Neural cell (in vitro differentiated cells): ENCODE data around the gene SYTL5. TPM values are rescaled to one million over a fixed set of nuclear protein-coding genes. Genes with fewer than 3 reads are reported as not detected.

Experiments
- H2AFZ ChIP-seq: fragments of 200-600, 300-800 bp; sonication (generic), shearing (Covaris generic); 2 replicates; pipeline ENCODE4 v1.6.0; 2014; ENCODE audit warnings: low read depth, mild to moderate bottlenecking, antibody characterized with exemption, low read length, moderate library complexity
- H3F3A ChIP-seq: fragments of 200-600 bp; shearing (Covaris generic); 2 replicates; pipeline ENCODE4 v1.6.1; 2016; ENCODE audit warnings: mild to moderate bottlenecking, moderate library complexity, mixed read lengths, antibody characterized with exemption, low read length; ENCODE audit not compliant: insufficient read depth, poor library complexity, severe bottlenecking
- H3K27ac ChIP-seq: fragments of 200-600, 300-800 bp; sonication (generic), shearing (Covaris generic); 2 replicates; pipeline ENCODE4 v1.5.1; 2014; ENCODE audit warnings: mild to moderate bottlenecking, low read length, moderate library complexity
- H3K27me3 ChIP-seq: fragments of 300-800, 200-600 bp; sonication (generic), shearing (Covaris generic); 2 replicates; pipeline ENCODE4 v1.6.0; 2014; ENCODE audit warnings: mild to moderate bottlenecking, low read depth, low read length, moderate library complexity; ENCODE audit not compliant: insufficient read depth
- H3K36me3 ChIP-seq: fragments of 300-800, 200-600 bp; sonication (generic), shearing (Covaris generic); 2 replicates; pipeline ENCODE4 v1.5.1; 2014; ENCODE audit warnings: mild to moderate bottlenecking, antibody characterized with exemption, low read length, moderate library complexity; ENCODE audit not compliant: insufficient read depth
- H3K4me2 ChIP-seq: fragments of 300-800, 200-600 bp; sonication (generic), shearing (Covaris generic); 2 replicates; pipeline ENCODE4 v1.6.0; 2014; ENCODE audit warnings: mild to moderate bottlenecking, low read length
- H3K4me3 ChIP-seq: fragments of 300-800, 200-600 bp; sonication (generic), shearing (Covaris generic); 2 replicates; pipeline ENCODE4 v1.5.1; 2014; ENCODE audit warnings: mild to moderate bottlenecking, low read length, moderate library complexity
- H3K79me2 ChIP-seq: fragments of 200-600 bp; shearing (Covaris generic); replicated peaks from 2 replicates; pipeline ENCODE4 v1.6.0; 2014; ENCODE audit warnings: mild to moderate bottlenecking, low read length, moderate library complexity; ENCODE audit not compliant: insufficient read depth
- H3K9ac ChIP-seq: fragments of 300-800, 200-600 bp; sonication (generic), shearing (Covaris generic); 2 replicates; pipeline ENCODE4 v1.6.1; 2016; ENCODE audit warnings: mild to moderate bottlenecking, low read length, mixed read lengths
- H3K9me2 ChIP-seq: fragments of 200-600 bp; shearing (Covaris generic); 2 replicates; pipeline ENCODE4 v1.6.1; 2016; ENCODE audit warnings: mild to moderate bottlenecking, low read length, mixed read lengths; ENCODE audit not compliant: insufficient read depth
- H3K9me3 ChIP-seq: fragments of 200-600, 300-800 bp; sonication (generic), shearing (Covaris generic); 2 replicates; pipeline ENCODE4 v1.6.1; 2016; ENCODE audit warnings: mild to moderate bottlenecking, mixed run types, low read length, moderate library complexity, mixed read lengths
- H4K20me1 ChIP-seq: fragments of 200-600 bp; shearing (Covaris generic); 2 replicates; pipeline ENCODE4 v1.6.1; 2016; ENCODE audit warnings: mild to moderate bottlenecking, mixed run types; ENCODE audit not compliant: insufficient read depth
- EP300 ChIP-seq: fragments of 450-650 bp; conservative IDR thresholded peaks from 2 replicates; pipeline ENCODE4 v1.6.1; 2014; ENCODE audit warnings: antibody characterized with exemption, mild to moderate bottlenecking, moderate library complexity; ENCODE audit not compliant: poor library complexity, severe bottlenecking
- EZH2 ChIP-seq: fragments of 200-600, 300-800 bp; shearing (Covaris generic), sonication (generic); IDR thresholded peaks from 2 replicates; pipeline ENCODE4 v1.6.1; 2014; ENCODE audit warnings: antibody characterized with exemption, low read length, borderline replicate concordance, mild to moderate bottlenecking; ENCODE audit not compliant: insufficient read depth, poor library complexity, severe bottlenecking
- MXI1 ChIP-seq: fragments of 450-650 bp; conservative IDR thresholded peaks from 2 replicates; pipeline ENCODE4 v1.6.1; 2014; ENCODE audit warnings: antibody characterized with exemption, mild to moderate bottlenecking; ENCODE audit not compliant: poor library complexity, severe bottlenecking
- POLR2AphosphoS5 ChIP-seq: IDR thresholded peaks from 2 replicates; pipeline ENCODE4 v1.6.1; 2012
- RAD21 ChIP-seq: fragments of 450-650 bp; conservative IDR thresholded peaks from 2 replicates; pipeline ENCODE4 v1.6.1; 2014; ENCODE audit warnings: antibody characterized with exemption, mild to moderate bottlenecking, moderate library complexity
- SMC3 ChIP-seq: fragments of 450-650 bp; conservative IDR thresholded peaks from 2 replicates; pipeline ENCODE4 v1.6.1; 2014; ENCODE audit warnings: antibody characterized with exemption, mild to moderate bottlenecking, moderate library complexity; ENCODE audit not compliant: poor library complexity
- TAF1 ChIP-seq: IDR thresholded peaks from 2 replicates; pipeline ENCODE4 v1.6.1; 2012; ENCODE audit warnings: low read depth
- polyA plus RNA-seq: library from polyadenylated mRNA; depleted of rRNA; stranded (reverse); fragments of >200 nt; gene quantifications from 2 replicates; pipeline ENCODE4 v1.2.3, GENCODE V29; 2014
- TF ChIP-seq, protein P1 (sequence below): IDR thresholded peaks from 2 replicates; pipeline ENCODE4 v1.6.1; 2012; ENCODE audit warnings: borderline replicate concordance
- TF ChIP-seq, protein P2 (sequence below): fragments of 450-650 bp; IDR thresholded peaks from 2 replicates; pipeline ENCODE4 v1.5.1; 2014; ENCODE audit warnings: antibody characterized with exemption, mild to moderate bottlenecking, moderate library complexity; ENCODE audit not compliant: poor library complexity, severe bottlenecking

SYTL5 gene
- polyA plus RNA-seq, 1 donor from 2014 or later = 1.0 TPM

DNA sequence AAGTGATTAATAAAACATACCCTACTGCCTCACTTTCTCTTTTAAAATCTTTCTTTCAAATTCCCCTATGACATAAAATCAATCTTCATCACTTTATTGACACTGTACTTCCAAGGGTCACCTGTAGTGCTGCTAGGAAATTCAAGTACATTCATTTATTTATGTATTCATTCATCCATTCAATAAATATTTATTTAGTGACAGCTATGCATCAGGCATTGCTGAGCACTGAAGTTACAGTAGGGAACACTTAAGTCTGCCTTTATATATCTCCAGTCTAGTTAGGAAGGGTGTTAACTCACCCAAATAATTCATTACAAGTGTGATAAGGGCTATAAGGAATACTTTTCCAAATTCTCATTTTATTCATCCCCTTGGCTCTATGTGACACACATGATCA lies 2.3 kb downstream of the SYTL5 start:
- no peaks in the 10 kb centered on the region for H3K79me2 ChIP-seq
- no peak overlapping the region for H2AFZ ChIP-seq
- H3K27me3 ChIP-seq = no peaks in the 10 kb centered on the region
- no peaks in the 10 kb centered on the region for H3F3A ChIP-seq
- H3K4me2 ChIP-seq = no peak overlapping the region
- H4K20me1 ChIP-seq = no peaks in the 10 kb centered on the region
- no peak overlapping the region for H3K27ac ChIP-seq
- no peak overlapping the region for H3K9ac ChIP-seq
- no peak overlapping the region for H3K4me3 ChIP-seq
- no peaks in the 10 kb centered on the region for H3K9me3 ChIP-seq
- TF ChIP-seq RAD21 (no peak), EZH2 (no peak), SMC3 (no peak), EP300 (no peak), POLR2AphosphoS5 (no peak), TAF1 (no peak), MXI1 (no peak)
- TF ChIP-seq, protein P1, sequence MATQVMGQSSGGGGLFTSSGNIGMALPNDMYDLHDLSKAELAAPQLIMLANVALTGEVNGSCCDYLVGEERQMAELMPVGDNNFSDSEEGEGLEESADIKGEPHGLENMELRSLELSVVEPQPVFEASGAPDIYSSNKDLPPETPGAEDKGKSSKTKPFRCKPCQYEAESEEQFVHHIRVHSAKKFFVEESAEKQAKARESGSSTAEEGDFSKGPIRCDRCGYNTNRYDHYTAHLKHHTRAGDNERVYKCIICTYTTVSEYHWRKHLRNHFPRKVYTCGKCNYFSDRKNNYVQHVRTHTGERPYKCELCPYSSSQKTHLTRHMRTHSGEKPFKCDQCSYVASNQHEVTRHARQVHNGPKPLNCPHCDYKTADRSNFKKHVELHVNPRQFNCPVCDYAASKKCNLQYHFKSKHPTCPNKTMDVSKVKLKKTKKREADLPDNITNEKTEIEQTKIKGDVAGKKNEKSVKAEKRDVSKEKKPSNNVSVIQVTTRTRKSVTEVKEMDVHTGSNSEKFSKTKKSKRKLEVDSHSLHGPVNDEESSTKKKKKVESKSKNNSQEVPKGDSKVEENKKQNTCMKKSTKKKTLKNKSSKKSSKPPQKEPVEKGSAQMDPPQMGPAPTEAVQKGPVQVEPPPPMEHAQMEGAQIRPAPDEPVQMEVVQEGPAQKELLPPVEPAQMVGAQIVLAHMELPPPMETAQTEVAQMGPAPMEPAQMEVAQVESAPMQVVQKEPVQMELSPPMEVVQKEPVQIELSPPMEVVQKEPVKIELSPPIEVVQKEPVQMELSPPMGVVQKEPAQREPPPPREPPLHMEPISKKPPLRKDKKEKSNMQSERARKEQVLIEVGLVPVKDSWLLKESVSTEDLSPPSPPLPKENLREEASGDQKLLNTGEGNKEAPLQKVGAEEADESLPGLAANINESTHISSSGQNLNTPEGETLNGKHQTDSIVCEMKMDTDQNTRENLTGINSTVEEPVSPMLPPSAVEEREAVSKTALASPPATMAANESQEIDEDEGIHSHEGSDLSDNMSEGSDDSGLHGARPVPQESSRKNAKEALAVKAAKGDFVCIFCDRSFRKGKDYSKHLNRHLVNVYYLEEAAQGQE = no peak
- TF ChIP-seq, protein P2, sequence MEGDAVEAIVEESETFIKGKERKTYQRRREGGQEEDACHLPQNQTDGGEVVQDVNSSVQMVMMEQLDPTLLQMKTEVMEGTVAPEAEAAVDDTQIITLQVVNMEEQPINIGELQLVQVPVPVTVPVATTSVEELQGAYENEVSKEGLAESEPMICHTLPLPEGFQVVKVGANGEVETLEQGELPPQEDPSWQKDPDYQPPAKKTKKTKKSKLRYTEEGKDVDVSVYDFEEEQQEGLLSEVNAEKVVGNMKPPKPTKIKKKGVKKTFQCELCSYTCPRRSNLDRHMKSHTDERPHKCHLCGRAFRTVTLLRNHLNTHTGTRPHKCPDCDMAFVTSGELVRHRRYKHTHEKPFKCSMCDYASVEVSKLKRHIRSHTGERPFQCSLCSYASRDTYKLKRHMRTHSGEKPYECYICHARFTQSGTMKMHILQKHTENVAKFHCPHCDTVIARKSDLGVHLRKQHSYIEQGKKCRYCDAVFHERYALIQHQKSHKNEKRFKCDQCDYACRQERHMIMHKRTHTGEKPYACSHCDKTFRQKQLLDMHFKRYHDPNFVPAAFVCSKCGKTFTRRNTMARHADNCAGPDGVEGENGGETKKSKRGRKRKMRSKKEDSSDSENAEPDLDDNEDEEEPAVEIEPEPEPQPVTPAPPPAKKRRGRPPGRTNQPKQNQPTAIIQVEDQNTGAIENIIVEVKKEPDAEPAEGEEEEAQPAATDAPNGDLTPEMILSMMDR = no peak
- no peaks in the 10 kb centered on the region for H3K36me3 ChIP-seq
- H3K9me2 ChIP-seq = no peaks in the 10 kb centered on the region

- Histone ChIP-seq H3F3A (no peaks in the 10 kb centered on the region), H3K4me3 (no peak overlapping the region), H3K27ac (no peak overlapping the region), H3K9me3 (no peaks in the 10 kb centered on the region), H3K4me2 (no peak overlapping the region), H4K20me1 (no peaks in the 10 kb centered on the region), H2AFZ (no peak overlapping the region), H3K79me2 (no peaks in the 10 kb centered on the region), H3K27me3 (no peaks in the 10 kb centered on the region), H3K9ac (no peak overlapping the region), H3K36me3 (no peaks in the 10 kb centered on the region), H3K9me2 (no peaks in the 10 kb centered on the region)
- TF ChIP-seq SMC3 (no peak), EP300 (no peak), RAD21 (no peak), MXI1 (no peak), POLR2AphosphoS5 (no peak), TAF1 (no peak), EZH2 (no peak)
- TF ChIP-seq, protein P1 = no peak
- TF ChIP-seq, protein P2 = no peak
Measured at GRCh38 chrX:38009641-38010040, 3.3 kb downstream of the SYTL5 start.
